HG03045 (cell line): ENCODE measurements around the gene BYSL.

Source experiments
- ATAC-seq: cut with Tn5 transposase; IDR thresholded peaks from one replicate; pipeline ENCODE4 v1.9.1; 2021; ENCODE audit warnings: mild to moderate bottlenecking, moderate library complexity; ENCODE audit not compliant: unreplicated experiment

The BYSL gene

GRCh38 chr6:41920921-41921711 is at the start of gene BYSL, which contains the start of gene MED20:
BYSL (plus strand) TSS chr6:41921499; CDS start chr6:41921563, 64 bp downstream.
MED20 (minus strand) TSS chr6:41921139; CDS start chr6:41921018, 121 bp downstream.
- peak; percentile 93 for ATAC-seq

- no peak for ATAC-seq
Measured at GRCh38 chr6:41871691-41872090, 49.6 kb upstream of the BYSL start.

- ATAC-seq = no peak
Measured at GRCh38 chr6:41872147-41872546, 49.2 kb upstream of the BYSL start.

- no peak for ATAC-seq
Measured at GRCh38 chr6:41874741-41875140, 46.6 kb upstream of the BYSL start.

- ATAC-seq = no peak
Measured at GRCh38 chr6:41877051-41877680, 44.1 kb upstream of the BYSL start.

- ATAC-seq = no peak
Measured at GRCh38 chr6:41878246-41878645, 43.1 kb upstream of the BYSL start.

GRCh38 chr6:41878961-41879405 is 42.3 kb upstream of the BYSL start:
- ATAC-seq = no peak

GRCh38 chr6:41881506-41881905 is 39.8 kb upstream of the BYSL start:
- no peak for ATAC-seq

- ATAC-seq = no peak
Measured at GRCh38 chr6:41884957-41885356, 36.3 kb upstream of the BYSL start.

GRCh38 chr6:41885930-41886329 is 35.4 kb upstream of the BYSL start:
- ATAC-seq = no peak

- ATAC-seq = no peak
Measured at GRCh38 chr6:41887331-41887751, 34.0 kb upstream of the BYSL start.

- no peak for ATAC-seq
Measured at GRCh38 chr6:41892921-41893564, 28.3 kb upstream of the BYSL start.

GRCh38 chr6:41894366-41895299 is 26.7 kb upstream of the BYSL start:
- ATAC-seq = peak; percentile 30

- ATAC-seq = peak; percentile 82
Measured at GRCh38 chr6:41895300-41896233, 25.7 kb upstream of the BYSL start, which contains the start of gene USP49. USP49 (minus strand) TSS chr6:41895375; CDS start chr6:41806983, 88,392 bp downstream.

GRCh38 chr6:41896281-41896680 is 25.0 kb upstream of the BYSL start:
- ATAC-seq = no peak

- no peak for ATAC-seq
Measured at GRCh38 chr6:41900861-41901260, 20.4 kb upstream of the BYSL start.

- no peak for ATAC-seq
Measured at GRCh38 chr6:41901882-41902519, 19.3 kb upstream of the BYSL start.

GRCh38 chr6:41909727-41910126 is 11.6 kb upstream of the BYSL start:
- ATAC-seq = no peak

- ATAC-seq = no peak
Measured at GRCh38 chr6:41914343-41914742, 7.0 kb upstream of the BYSL start.
